MM.1S (cell line): ENCODE measurements around the gene ADAM10.

ENCODE experiments used
- EZH2 ChIP-seq: fragments of 300-600 bp; sonication (generic); optimal IDR thresholded peaks from 2 replicates; pipeline ENCODE3; 2017; ENCODE audit warnings: low read depth, mild to moderate bottlenecking, antibody characterized with exemption, low read length, mixed read lengths
- EZH2phosphoT487 ChIP-seq: fragments of 300-600 bp; sonication (generic); IDR thresholded peaks from 2 replicates; pipeline ENCODE4 v1.6.1; 2018; ENCODE audit warnings: antibody characterized with exemption, low read length
- TF ChIP-seq, protein P1 (sequence below): fragments of 300-600 bp; sonication (generic); IDR thresholded peaks from 2 replicates; pipeline ENCODE4 v1.5.1; 2016; ENCODE audit warnings: antibody characterized with exemption, low read length, mixed read lengths

DNA sequence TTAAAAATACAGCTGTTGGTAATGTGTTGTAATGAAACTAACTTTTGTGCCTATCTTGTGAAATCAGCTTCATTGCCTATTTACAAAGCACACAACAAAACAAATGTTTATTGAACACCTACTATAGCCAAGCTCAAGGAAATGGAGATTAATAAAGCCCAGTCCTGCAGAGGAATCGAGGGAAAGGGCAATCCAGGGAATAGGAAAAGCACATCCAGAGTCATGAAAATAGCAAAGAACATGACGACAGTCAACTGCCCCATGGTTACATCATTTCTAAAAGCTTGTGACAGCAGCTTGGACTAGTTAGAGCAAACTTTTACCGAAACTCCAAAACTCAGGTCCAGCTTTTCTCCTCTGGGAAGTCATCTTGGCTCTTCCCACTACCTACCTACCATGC is 160.5 kb downstream of the ADAM10 start:
- TF ChIP-seq, protein P1, sequence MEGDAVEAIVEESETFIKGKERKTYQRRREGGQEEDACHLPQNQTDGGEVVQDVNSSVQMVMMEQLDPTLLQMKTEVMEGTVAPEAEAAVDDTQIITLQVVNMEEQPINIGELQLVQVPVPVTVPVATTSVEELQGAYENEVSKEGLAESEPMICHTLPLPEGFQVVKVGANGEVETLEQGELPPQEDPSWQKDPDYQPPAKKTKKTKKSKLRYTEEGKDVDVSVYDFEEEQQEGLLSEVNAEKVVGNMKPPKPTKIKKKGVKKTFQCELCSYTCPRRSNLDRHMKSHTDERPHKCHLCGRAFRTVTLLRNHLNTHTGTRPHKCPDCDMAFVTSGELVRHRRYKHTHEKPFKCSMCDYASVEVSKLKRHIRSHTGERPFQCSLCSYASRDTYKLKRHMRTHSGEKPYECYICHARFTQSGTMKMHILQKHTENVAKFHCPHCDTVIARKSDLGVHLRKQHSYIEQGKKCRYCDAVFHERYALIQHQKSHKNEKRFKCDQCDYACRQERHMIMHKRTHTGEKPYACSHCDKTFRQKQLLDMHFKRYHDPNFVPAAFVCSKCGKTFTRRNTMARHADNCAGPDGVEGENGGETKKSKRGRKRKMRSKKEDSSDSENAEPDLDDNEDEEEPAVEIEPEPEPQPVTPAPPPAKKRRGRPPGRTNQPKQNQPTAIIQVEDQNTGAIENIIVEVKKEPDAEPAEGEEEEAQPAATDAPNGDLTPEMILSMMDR, result no peak
- no peak for TF ChIP-seq EZH2phosphoT487
- no peak for TF ChIP-seq EZH2
